Testis (tissue), 2 donors: ENCODE results near the gene PACS1.
A peak's percentile ranks its signal among the peaks of the same experiment; 100 is the strongest.

Experiments
- CTCF ChIP-seq, 3 experiments: fragments of 450-650 bp in 2 of 3; fragments of 200-600 bp in 1 of 3; sonication (generic) in 1 of 3; IDR thresholded peaks; one replicate each; pipeline ENCODE4 v1.5.1; 2016 to 2019; ENCODE audit warnings: antibody characterized with exemption in 3 of 3, mild to moderate bottlenecking in 2 of 3, moderate library complexity in 1 of 3
- POLR2A ChIP-seq: fragments of 450-650 bp; IDR thresholded peaks from one replicate; pipeline ENCODE4 v1.6.1; 2017; ENCODE audit warnings: antibody characterized with exemption, mild to moderate bottlenecking, moderate library complexity

DNA sequence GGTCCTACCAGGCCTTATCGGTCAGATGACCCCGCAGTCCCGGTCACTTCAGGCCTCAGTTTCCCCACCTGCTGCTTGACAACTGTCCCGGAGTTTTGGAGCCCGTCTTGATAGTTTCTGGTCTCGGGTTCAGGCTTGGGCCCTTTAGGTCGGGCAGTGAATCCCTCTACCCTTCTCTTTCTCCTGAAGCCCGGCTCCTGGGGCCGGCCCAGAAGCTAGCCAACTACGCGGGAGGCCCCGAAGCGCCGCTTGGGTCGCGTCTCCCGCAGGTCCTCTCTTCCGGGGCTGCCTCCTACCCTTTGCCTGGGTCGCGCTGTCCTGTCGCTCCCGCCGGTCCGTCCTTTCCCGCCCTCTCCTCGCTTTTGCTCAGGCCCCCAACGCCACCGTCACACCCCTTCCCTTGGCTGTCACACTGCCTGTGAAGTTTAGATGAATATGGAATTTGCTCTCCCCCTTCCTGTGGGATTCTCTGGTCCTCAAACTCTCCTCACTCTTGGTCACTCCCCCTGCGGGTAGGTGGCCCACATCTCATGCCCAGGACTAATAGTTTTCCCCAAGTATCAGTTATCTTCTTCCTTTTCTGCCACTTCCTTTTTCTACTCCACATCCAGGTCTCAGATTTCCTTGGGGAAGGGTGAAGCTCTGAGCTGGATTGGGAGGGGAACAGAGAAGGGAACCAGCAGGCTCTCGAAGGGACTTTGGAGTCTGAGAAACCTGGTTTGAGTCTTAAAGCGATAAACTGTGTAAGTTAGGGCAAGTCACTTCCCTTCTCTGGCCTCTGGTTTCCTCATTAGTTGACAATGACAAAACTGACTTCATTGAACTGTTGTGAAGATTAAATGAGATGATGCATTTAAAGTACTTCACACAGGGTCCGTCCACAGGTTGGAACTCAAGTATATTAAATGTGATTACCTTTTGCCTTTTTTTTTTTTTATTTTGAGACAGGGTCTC is 199.2 kb downstream of the PACS1 start:
- TF ChIP-seq CTCF (IDR thresholded peaks at IDR 0.05) (peak in 1 of 3 experiments; percentile 7), POLR2A (no peak)
